Keratinocyte (primary cell): ENCODE results near the gene BMP8B. TPM values are rescaled to one million over a fixed set of nuclear protein-coding genes. Genes with fewer than 3 reads are reported as not detected.

Experiments used
- DNase-seq: peaks from one replicate; pipeline ENCODE4 v3.0.0-alpha.2; 2011; ENCODE audit warnings: low read depth, missing footprints, low spot score
- FAIRE-seq: peaks from 2 replicates; lab custom pipeline; 2011; peaks lifted over from hg19 to GRCh38; lab: Jason Lieb, UNC
- H2AFZ ChIP-seq: 2 replicates; pipeline ENCODE4 v1.6.0; 2012; ENCODE audit warnings: low read length, control low read depth, inconsistent platforms; ENCODE audit not compliant: control insufficient read depth
- H3K27ac ChIP-seq: 2 replicates; pipeline ENCODE4 v1.5.1; 2011; ENCODE audit warnings: low read length; ENCODE audit not compliant: control insufficient read depth, insufficient read depth
- H3K27me3 ChIP-seq: 3 replicates; pipeline ENCODE4 v1.6.0; 2011; ENCODE audit warnings: low read length; ENCODE audit not compliant: control insufficient read depth, insufficient read depth; ENCODE audit errors: extremely low read depth
- H3K36me3 ChIP-seq, 2 experiments: 2 replicates in 1 of 2; 3 replicates in 1 of 2; pipeline ENCODE4 v1.5.1; 2011; ENCODE audit warnings: low read length in 2 of 2, mild to moderate bottlenecking in 1 of 2; ENCODE audit not compliant: control insufficient read depth in 2 of 2, insufficient read depth in 2 of 2; ENCODE audit errors: extremely low read depth in 1 of 2
- H3K4me1 ChIP-seq: 3 replicates; pipeline ENCODE4 v1.5.1; 2011; ENCODE audit warnings: low read length; ENCODE audit not compliant: control insufficient read depth, insufficient read depth; ENCODE audit errors: extremely low read depth
- H3K4me2 ChIP-seq: 3 replicates; pipeline ENCODE4 v1.6.0; 2011; ENCODE audit warnings: low read depth, low read length; ENCODE audit not compliant: control insufficient read depth, insufficient read depth; ENCODE audit errors: extremely low read depth
- H3K4me3 ChIP-seq, 3 experiments: fragments of 200-600 bp in 1 of 3; sonication (generic) in 1 of 3; 2 replicates in 2 of 3; 3 replicates in 1 of 3; pipeline ENCODE4 v1.5.1; 2011 to 2016; ENCODE audit warnings: low read length in 3 of 3, mild to moderate bottlenecking in 3 of 3, control low read depth in 2 of 3, inconsistent platforms in 1 of 3, low read depth in 1 of 3, mixed read lengths in 1 of 3, mixed run types in 1 of 3, moderate library complexity in 1 of 3; ENCODE audit not compliant: control insufficient read depth in 2 of 3, insufficient read depth in 2 of 3; ENCODE audit errors: extremely low read depth in 1 of 3
- H3K79me2 ChIP-seq: 2 replicates; pipeline ENCODE4 v1.6.0; 2012; ENCODE audit warnings: low read length; ENCODE audit not compliant: control insufficient read depth, insufficient read depth
- H3K9ac ChIP-seq: 3 replicates; pipeline ENCODE4 v1.6.0; 2011; ENCODE audit warnings: low read length; ENCODE audit not compliant: control insufficient read depth, insufficient read depth; ENCODE audit errors: extremely low read depth
- H3K9me1 ChIP-seq: 3 replicates; pipeline ENCODE4 v1.6.0; 2011; ENCODE audit warnings: low read length; ENCODE audit not compliant: control insufficient read depth, insufficient read depth; ENCODE audit errors: extremely low read depth
- H3K9me3 ChIP-seq: 2 replicates; pipeline ENCODE4 v1.5.1; 2012; ENCODE audit warnings: low read depth, low read length; ENCODE audit not compliant: control insufficient read depth
- H4K20me1 ChIP-seq: 3 replicates; pipeline ENCODE4 v1.6.0; 2011; ENCODE audit warnings: low read length; ENCODE audit not compliant: control insufficient read depth, insufficient read depth; ENCODE audit errors: extremely low read depth
- CTCF ChIP-seq, 3 experiments: IDR thresholded peaks in 1 of 3; conservative IDR thresholded peaks in 1 of 3; optimal IDR thresholded peaks in 1 of 3; 2 replicates in 2 of 3; 3 replicates in 1 of 3; pipeline versions ENCODE3 to v1.5.1; 2011; ENCODE audit warnings: low read length in 3 of 3, mild to moderate bottlenecking in 3 of 3, moderate library complexity in 2 of 3, control low read depth in 1 of 3, inconsistent platforms in 1 of 3; ENCODE audit not compliant: insufficient read depth in 2 of 3; ENCODE audit errors: extremely low read depth in 1 of 3
- EZH2 ChIP-seq: IDR thresholded peaks from one replicate; pipeline ENCODE4 v1.6.1; 2012; ENCODE audit warnings: inconsistent platforms, mild to moderate bottlenecking, low read length, moderate library complexity
- dilution Hi-C: fragments of 300-500 bp; cut with MboI; formaldehyde crosslinking; loops from one replicate; pipeline ENCODE4 v1.7.0; 2020; ENCODE audit warnings: low sequenced_read_pairs; ENCODE audit not compliant: extremely low pct_ligation_motif_present
- polyA plus RNA-seq, 5 experiments: library from polyadenylated mRNA; depleted of rRNA in 3 of 5; stranded (reverse) in 3 of 5; stranded (forward) in 1 of 5; unstranded in 1 of 5; fragments of >200 nt; gene quantifications; 1 replicate in 1 of 5; 2 replicates in 3 of 5; 3 replicates in 1 of 5; pipeline versions ENCODE4 v1.2.1 to v1.2.3, GENCODE V29; 2011 to 2012; ENCODE audit warnings: missing spikeins in 2 of 5, low read depth in 1 of 5, low replicate concordance in 1 of 5

BMP8B gene
- polyA plus RNA-seq, 1 donor (not counting 4 experiments of a cell fraction or from before 2014, with no cell fraction given): 0.04 TPM

DNA sequence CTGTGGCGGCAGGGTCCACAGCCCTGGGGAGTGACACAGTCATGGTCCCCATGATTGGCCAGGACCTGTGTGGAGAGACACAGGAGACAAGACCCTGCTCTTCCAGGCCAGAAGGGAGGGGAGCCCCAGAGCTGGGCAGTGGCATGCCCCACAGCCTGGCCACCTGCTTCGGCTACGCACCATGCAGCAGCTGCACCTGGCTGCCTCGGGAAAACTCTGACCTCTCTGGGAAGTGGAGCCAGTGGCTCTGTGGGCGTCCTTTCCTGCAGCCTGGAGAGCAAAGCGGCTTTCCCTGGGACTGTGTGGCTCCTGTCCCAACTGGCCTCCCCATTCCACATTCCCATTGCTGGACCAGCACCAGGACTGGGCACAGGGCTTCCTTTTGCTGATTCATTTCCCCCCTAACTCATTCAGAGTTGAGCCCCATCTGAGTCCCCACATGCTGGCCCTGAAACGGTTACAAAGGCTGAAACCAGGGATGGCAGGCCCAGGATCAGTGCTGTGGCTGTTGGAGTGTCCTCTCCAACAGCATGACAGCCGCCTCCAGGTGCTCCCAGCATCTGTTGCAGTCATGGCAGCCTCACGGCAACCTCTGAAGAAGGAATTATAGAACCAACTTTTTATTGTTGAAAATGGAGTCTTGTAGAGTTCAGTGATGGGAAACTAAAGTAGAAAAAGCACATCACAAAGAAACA is 32.6 kb downstream of the BMP8B start:
- Histone ChIP-seq H3K4me1 (no peaks in the 10 kb centered on the region), H3K9me3 (no peaks in the 10 kb centered on the region), H3K36me3 (peaks cover 14 to 32% of the 10 kb centered on the region in 2 experiments), H3K79me2 (no peaks in the 10 kb centered on the region), H3K27me3 (no peaks in the 10 kb centered on the region), H3K4me3 (no peak overlapping the region), H3K4me2 (no peak overlapping the region), H3K27ac (no peak overlapping the region), H3K9me1 (no peaks in the 10 kb centered on the region), H4K20me1 (no peaks in the 10 kb centered on the region), H2AFZ (no peak overlapping the region), H3K9ac (no peak overlapping the region)
- no peak for TF ChIP-seq CTCF (optimal IDR thresholded peaks at IDR 0.05 in 1 of 3, IDR thresholded peaks at IDR 0.05 in 1 of 3, conservative IDR thresholded peaks at IDR 0.05 in 1 of 3; ENCODE audit: extremely low read depth in 1 of 3, insufficient read depth in 2 of 3, low read length in 3 of 3)
- no peak for TF ChIP-seq EZH2
- DNase-seq (no peak), FAIRE-seq (no peak)
- dilution Hi-C loops: no loop called here

DNA sequence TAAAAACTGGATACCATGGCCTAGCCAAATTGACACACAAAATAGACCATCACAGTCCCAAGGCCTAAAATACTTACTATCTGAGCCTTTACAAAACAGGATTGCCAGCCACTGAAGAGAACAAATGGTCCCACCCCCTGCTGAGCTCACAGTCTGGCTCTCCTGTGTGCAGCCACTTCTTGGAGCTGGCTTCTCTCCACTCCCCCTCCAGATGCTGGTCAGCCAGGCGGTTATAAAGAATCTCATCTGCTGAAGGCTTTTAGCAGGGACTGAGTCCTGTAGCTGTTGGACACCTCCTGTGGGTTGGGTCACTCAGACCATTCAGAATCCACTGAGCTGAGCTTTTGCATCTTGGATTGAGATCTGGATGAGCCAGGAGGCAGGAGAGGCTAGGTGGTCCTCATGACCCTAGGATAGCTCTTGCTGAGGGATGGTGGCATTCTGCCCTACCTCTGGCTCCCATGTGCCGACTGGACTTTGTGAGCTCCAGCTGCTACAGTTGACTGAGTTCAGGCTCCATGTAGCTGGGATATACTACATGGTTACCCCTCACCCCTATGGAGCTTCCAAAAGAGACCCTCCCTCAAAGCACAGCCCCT is 33.7 kb downstream of the BMP8B start:
- FAIRE-seq (no peak), DNase-seq (no peak)
- H3K79me2 ChIP-seq: no peaks in the 10 kb centered on the region
- H3K9me3 ChIP-seq: no peaks in the 10 kb centered on the region
- no peak overlapping the region for H3K4me2 ChIP-seq
- no peak overlapping the region for H2AFZ ChIP-seq
- dilution Hi-C loops: no loop called here
- H3K9me1 ChIP-seq: no peaks in the 10 kb centered on the region
- no peak overlapping the region for H3K4me3 ChIP-seq
- H3K27me3 ChIP-seq: no peaks in the 10 kb centered on the region
- no peaks in the 10 kb centered on the region for H4K20me1 ChIP-seq
- no peaks in the 10 kb centered on the region for H3K4me1 ChIP-seq
- no peak for TF ChIP-seq EZH2
- TF ChIP-seq CTCF (optimal IDR thresholded peaks at IDR 0.05 in 1 of 3, IDR thresholded peaks at IDR 0.05 in 1 of 3, conservative IDR thresholded peaks at IDR 0.05 in 1 of 3; ENCODE audit: extremely low read depth in 1 of 3, insufficient read depth in 2 of 3, low read length in 3 of 3): no peak
- no peak overlapping the region for H3K9ac ChIP-seq
- H3K36me3 ChIP-seq: peaks cover 19 to 35% of the 10 kb centered on the region in 2 experiments
- no peak overlapping the region for H3K27ac ChIP-seq
